K562 (cell line): ENCODE results near the gene CFAP58. TPM values are rescaled to one million over a fixed set of nuclear protein-coding genes. Genes with fewer than 3 reads are reported as not detected.
A peak's percentile ranks its signal among the peaks of the same experiment; 100 is the strongest.

Experiments used
- BDP1 ChIP-seq: IDR thresholded peaks from 3 replicates; pipeline ENCODE4 v1.6.1; 2011; ENCODE audit not compliant: insufficient read length, insufficient read depth
- CBX2 ChIP-seq: fragments of 200-600 bp; sonication (generic); IDR thresholded peaks from one replicate; pipeline ENCODE4 v1.6.1; 2012; ENCODE audit warnings: mild to moderate bottlenecking, low read length, inconsistent platforms; ENCODE audit not compliant: insufficient read depth, poor library complexity, severe bottlenecking
- ETS1 ChIP-seq: conservative IDR thresholded peaks from 2 replicates; pipeline ENCODE4 v1.6.1; 2011; ENCODE audit warnings: low read depth, mild to moderate bottlenecking, low read length; ENCODE audit not compliant: control insufficient read depth
- HBP1 ChIP-seq: fragments of 450-650 bp; formaldehyde crosslinking; IDR thresholded peaks from 2 replicates; pipeline ENCODE4 v1.4.0; 2022; ENCODE audit warnings: missing genetic modification characterization
- MAFF ChIP-seq: IDR thresholded peaks from 2 replicates; pipeline ENCODE4 v1.6.1; 2012; ENCODE audit warnings: low read length, improper control_type of control experiment
- NFATC3 ChIP-seq: fragments of 450-650 bp; IDR thresholded peaks from 2 replicates; pipeline ENCODE4 v1.6.1; 2017; ENCODE audit warnings: mild to moderate bottlenecking
- PKNOX1 ChIP-seq: fragments of 450-650 bp; IDR thresholded peaks from 2 replicates; pipeline ENCODE4 v1.6.1; 2016
- RBM34 ChIP-seq: fragments of 200-400 bp; formaldehyde crosslinking; IDR thresholded peaks from 2 replicates; pipeline ENCODE4 v1.6.1; 2018; ENCODE audit warnings: low read length, borderline replicate concordance; ENCODE audit not compliant: insufficient read depth
- UBTF ChIP-seq, 2 experiments: IDR thresholded peaks; 2 replicates each; pipeline ENCODE4 v1.6.1; 2012; ENCODE audit warnings: improper control_type of control experiment in 2 of 2, low read depth in 2 of 2, low read length in 2 of 2, borderline replicate concordance in 1 of 2
- ZNF140 ChIP-seq: fragments of 250-450 bp; sonication (Bioruptor Pico); IDR thresholded peaks from 2 replicates; pipeline ENCODE4 v1.8.0; 2021; ENCODE audit warnings: moderate library complexity, mild to moderate bottlenecking, inconsistent platforms
- ZNF175 ChIP-seq: fragments of 200-800 bp; sonication (Bioruptor generic); IDR thresholded peaks from 2 replicates; pipeline ENCODE4 v1.6.1; 2016; ENCODE audit warnings: low read depth, mild to moderate bottlenecking, missing genetic modification characterization, missing compliant biosample characterization
- ZNF444 ChIP-seq: fragments of 250-450 bp; sonication (Bioruptor Pico); IDR thresholded peaks from 2 replicates; pipeline ENCODE4 v1.4.0; 2020; ENCODE audit warnings: mild to moderate bottlenecking, moderate library complexity
- ZNF696 ChIP-seq: fragments of 250-450 bp; sonication (Bioruptor Pico); conservative IDR thresholded peaks from 2 replicates; pipeline ENCODE4 v1.4.0; 2020; ENCODE audit warnings: mild to moderate bottlenecking, moderate library complexity
- polyA plus RNA-seq, 8 experiments: library from polyadenylated mRNA; depleted of rRNA in 4 of 8; stranded (reverse) in 5 of 8; unstranded in 3 of 8; fragments of >200 nt; fragmentation: Nextera tagmentation in 2 of 8; fragmentation: Illumina TruSeq in 1 of 8; extraction: Ambion mirVana in 2 of 8; extraction: Trizol in 1 of 8; gene quantifications; 2 replicates each; pipeline versions ENCODE4 v1.2.1 to v1.2.3, GENCODE V29; 2011 to 2014; ENCODE audit warnings: inconsistent platforms in 1 of 8, missing spikeins in 1 of 8
- total RNA-seq, 7 experiments: library from RNA; depleted of rRNA in 6 of 7; stranded (reverse); fragments of >200 nt in 6 of 7; fragmentation: Illumina TruSeq in 2 of 7; extraction: Trizol in 2 of 7; gene quantifications; 2 replicates each; pipeline versions ENCODE4 v1.2.1 to v1.2.3, GENCODE V29; 2011 to 2021; ENCODE audit warnings: low replicate concordance in 1 of 7
- TF ChIP-seq, protein P1 (sequence below), 3 experiments: IDR thresholded peaks in 2 of 3; conservative IDR thresholded peaks in 1 of 3; 2 replicates each; pipeline ENCODE4 v1.5.1; 2011 to 2012; ENCODE audit warnings: low read length in 3 of 3, mild to moderate bottlenecking in 3 of 3, control low read depth in 2 of 3, improper control_type of control experiment in 1 of 3, inconsistent platforms in 1 of 3, low read depth in 1 of 3, mixed read lengths in 1 of 3, moderate library complexity in 1 of 3; ENCODE audit not compliant: insufficient read depth in 2 of 3
- TF ChIP-seq, protein P2 (sequence below), 2 experiments: fragments of 450-650 bp; conservative IDR thresholded peaks; 2 replicates each; pipeline ENCODE4 v1.6.1; 2017; ENCODE audit warnings: mild to moderate bottlenecking in 2 of 2, moderate library complexity in 2 of 2
- TF ChIP-seq, protein P3 (sequence below): fragments of 250-450 bp; sonication (Bioruptor Pico); IDR thresholded peaks from 2 replicates; pipeline ENCODE4 v1.9.0; 2021; ENCODE audit warnings: mild to moderate bottlenecking

The CFAP58 gene
- total and polyA plus RNA-seq, 9 of the 15 experiments (the other 6 are each of a cell fraction or from before 2014, with no cell fraction given): 0.08 to 2.0 (median 0.71) TPM

DNA sequence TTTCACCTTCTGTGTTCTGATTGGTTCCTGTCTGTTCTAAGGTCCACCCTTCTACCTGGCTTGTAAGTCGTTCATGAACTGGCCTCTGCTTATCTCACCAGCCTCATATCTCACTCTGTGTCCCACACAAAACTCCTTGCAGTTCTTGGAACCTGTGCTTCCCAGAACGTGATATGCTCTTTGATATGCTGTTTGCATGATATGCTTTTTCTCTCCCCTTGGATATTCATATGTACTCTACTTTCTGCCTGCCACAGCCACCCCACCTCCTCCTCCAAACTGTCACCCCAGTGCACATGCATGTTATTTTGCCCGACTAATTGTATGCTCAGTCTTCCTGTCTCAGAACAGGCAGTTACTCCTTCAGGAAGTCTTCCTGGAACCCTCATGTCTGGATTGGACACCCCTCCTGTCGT lies 13.5 kb upstream of the CFAP58 start (continued):
- TF ChIP-seq PKNOX1 (peak; percentile 57; the same call in 1 of the 2 replicates), ZNF175 (no peak), CBX2 (no peak), RBM34 (no peak), ZNF140 (CRISPR knock-in tag) (no peak), NFATC3 (no peak), UBTF (IDR thresholded peaks at IDR 0.05; ENCODE audit: borderline replicate concordance in 1 of 2, low read depth in 2 of 2, low read length in 2 of 2) (no peak), ZNF696 (CRISPR knock-in tag) (no peak), ETS1 (no peak), HBP1 (CRISPR knock-in tag) (no peak), ZNF444 (CRISPR knock-in tag) (no peak), MAFF (no peak; the same call in 1 of the 2 replicates), BDP1 (no peak)
- TF ChIP-seq, protein P1, sequence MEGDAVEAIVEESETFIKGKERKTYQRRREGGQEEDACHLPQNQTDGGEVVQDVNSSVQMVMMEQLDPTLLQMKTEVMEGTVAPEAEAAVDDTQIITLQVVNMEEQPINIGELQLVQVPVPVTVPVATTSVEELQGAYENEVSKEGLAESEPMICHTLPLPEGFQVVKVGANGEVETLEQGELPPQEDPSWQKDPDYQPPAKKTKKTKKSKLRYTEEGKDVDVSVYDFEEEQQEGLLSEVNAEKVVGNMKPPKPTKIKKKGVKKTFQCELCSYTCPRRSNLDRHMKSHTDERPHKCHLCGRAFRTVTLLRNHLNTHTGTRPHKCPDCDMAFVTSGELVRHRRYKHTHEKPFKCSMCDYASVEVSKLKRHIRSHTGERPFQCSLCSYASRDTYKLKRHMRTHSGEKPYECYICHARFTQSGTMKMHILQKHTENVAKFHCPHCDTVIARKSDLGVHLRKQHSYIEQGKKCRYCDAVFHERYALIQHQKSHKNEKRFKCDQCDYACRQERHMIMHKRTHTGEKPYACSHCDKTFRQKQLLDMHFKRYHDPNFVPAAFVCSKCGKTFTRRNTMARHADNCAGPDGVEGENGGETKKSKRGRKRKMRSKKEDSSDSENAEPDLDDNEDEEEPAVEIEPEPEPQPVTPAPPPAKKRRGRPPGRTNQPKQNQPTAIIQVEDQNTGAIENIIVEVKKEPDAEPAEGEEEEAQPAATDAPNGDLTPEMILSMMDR (IDR thresholded peaks at IDR 0.05 in 2 of 3, conservative IDR thresholded peaks at IDR 0.05 in 1 of 3; ENCODE audit: insufficient read depth in 2 of 3, low read depth in 1 of 3, low read length in 3 of 3): no peak
- TF ChIP-seq, protein P2, sequence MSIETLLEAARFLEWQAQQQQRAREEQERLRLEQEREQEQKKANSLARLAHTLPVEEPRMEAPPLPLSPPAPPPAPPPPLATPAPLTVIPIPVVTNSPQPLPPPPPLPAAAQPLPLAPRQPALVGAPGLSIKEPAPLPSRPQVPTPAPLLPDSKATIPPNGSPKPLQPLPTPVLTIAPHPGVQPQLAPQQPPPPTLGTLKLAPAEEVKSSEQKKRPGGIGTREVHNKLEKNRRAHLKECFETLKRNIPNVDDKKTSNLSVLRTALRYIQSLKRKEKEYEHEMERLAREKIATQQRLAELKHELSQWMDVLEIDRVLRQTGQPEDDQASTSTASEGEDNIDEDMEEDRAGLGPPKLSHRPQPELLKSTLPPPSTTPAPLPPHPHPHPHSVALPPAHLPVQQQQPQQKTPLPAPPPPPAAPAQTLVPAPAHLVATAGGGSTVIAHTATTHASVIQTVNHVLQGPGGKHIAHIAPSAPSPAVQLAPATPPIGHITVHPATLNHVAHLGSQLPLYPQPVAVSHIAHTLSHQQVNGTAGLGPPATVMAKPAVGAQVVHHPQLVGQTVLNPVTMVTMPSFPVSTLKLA (conservative IDR thresholded peaks at IDR 0.05): peak in 1 of 2 experiments; percentile 68; a peak in 2 of 4 replicates
- TF ChIP-seq, protein P3, sequence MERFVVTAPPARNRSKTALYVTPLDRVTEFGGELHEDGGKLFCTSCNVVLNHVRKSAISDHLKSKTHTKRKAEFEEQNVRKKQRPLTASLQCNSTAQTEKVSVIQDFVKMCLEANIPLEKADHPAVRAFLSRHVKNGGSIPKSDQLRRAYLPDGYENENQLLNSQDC (CRISPR knock-in tag): no peak
